NCI-H82 treated with DMSO at 0.1 percent for 48 hours (cell line): ENCODE measurements around the gene CMTM4.
"Not testable (repeated sequence)": the region's sequence is repeated elsewhere in the genome, so short reads cannot be mapped to it uniquely, and the experiment has no call there.

Experiments used
- DNase-seq: peaks from one replicate; lab custom pipeline; 2025; ENCODE audit not compliant: unreplicated experiment; lab: John Stamatoyannopoulos, UW

CMTM4 gene

GRCh38 chr16:66676599-66676998 lies 19.9 kb downstream of the CMTM4 start:
- DNase-seq: no peak

- DNase-seq: no peak
Observed at GRCh38 chr16:66673691-66674090, 22.9 kb downstream of the CMTM4 start.

GRCh38 chr16:66670691-66671388 lies 25.7 kb downstream of the CMTM4 start:
- DNase-seq: no peak

GRCh38 chr16:66668777-66669444 lies 27.6 kb downstream of the CMTM4 start:
- no peak for DNase-seq

- no peak for DNase-seq
Observed at GRCh38 chr16:66667944-66668343, 28.6 kb downstream of the CMTM4 start.

- DNase-seq: no peak
Observed at GRCh38 chr16:66662445-66663194, 33.9 kb downstream of the CMTM4 start.

GRCh38 chr16:66661671-66662346 lies 34.7 kb downstream of the CMTM4 start:
- DNase-seq: not testable (repeated sequence)

- no peak for DNase-seq
Observed at GRCh38 chr16:66661210-66661560, 35.4 kb downstream of the CMTM4 start.

GRCh38 chr16:66660422-66661209 lies 35.9 kb downstream of the CMTM4 start:
- DNase-seq: no peak

- no peak for DNase-seq
Observed at GRCh38 chr16:66658860-66659190, 37.7 kb downstream of the CMTM4 start.

GRCh38 chr16:66658143-66658859 lies 38.2 kb downstream of the CMTM4 start:
- DNase-seq: no peak

GRCh38 chr16:66656547-66656946 lies 40.0 kb downstream of the CMTM4 start:
- DNase-seq: no peak

- no peak for DNase-seq
Observed at GRCh38 chr16:66653581-66654350, 42.8 kb downstream of the CMTM4 start.

GRCh38 chr16:66652661-66653360 lies 43.7 kb downstream of the CMTM4 start:
- no peak for DNase-seq

- no peak for DNase-seq
Observed at GRCh38 chr16:66651965-66652364, 44.6 kb downstream of the CMTM4 start.

- DNase-seq: no peak
Observed at GRCh38 chr16:66651474-66651765, 45.1 kb downstream of the CMTM4 start.

GRCh38 chr16:66650707-66651473 lies 45.7 kb downstream of the CMTM4 start:
- DNase-seq: peak; percentile 66

- no peak for DNase-seq
Observed at GRCh38 chr16:66649636-66650205, 46.8 kb downstream of the CMTM4 start.
